ENCODE data around the gene ZFP92. TPM values are rescaled to one million over a fixed set of nuclear protein-coding genes. Genes with fewer than 3 reads are reported as not detected.

Gene ZFP92
- total RNA-seq, 2 experiments from 2014 or later: 0.03 TPM; not detected in 1

DNA sequence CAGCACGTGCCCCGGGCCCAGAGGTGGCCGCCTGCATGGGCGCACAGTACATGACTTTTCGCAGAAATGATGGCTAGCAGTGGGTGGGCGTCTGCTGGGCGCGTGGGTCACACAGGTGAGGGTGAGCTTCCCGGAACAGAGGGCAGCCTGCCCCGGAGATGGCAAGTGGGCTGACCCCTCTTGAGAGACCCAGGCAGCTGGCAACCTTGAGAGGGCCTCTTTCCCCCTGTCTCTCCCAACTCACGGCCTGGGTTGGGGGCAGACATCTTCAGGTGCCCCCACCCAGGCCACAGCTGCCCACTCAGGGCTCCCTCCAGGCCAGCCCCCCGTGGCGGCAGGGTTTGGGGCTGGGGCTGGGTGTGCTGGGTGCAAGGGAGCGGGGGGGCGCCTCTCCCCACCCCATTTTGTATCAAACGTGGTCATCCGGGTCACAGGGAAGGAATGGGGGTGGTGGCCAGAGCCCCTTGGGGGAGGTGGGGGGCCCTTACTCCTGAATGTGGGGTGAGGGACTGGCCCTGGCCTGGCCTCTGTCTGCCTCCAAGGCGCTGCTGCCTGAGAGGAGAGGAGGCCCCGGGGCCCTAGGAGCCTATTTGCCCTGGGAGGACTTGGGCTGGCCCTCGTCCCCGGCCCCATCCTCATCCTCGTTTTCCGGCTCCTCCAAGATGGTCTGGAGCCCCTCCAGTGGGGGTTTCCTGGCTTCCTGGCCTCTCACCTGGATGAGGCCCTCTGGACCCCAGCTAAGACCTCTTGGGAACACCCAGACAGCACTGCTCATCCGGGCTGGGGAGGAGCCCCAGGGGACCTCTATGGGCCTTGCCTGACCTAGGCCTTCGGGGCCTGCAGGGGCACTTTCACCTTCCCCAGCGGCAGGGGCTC, 14.7 kb upstream of the ZFP92 start:
- H3K9me3 ChIP-seq (ENCODE audit: low read length): no peaks in the 10 kb centered on the region
- H3K4me2 ChIP-seq (ENCODE audit: low read length): no peak overlapping the region
- H3K4me1 ChIP-seq (ENCODE audit: insufficient read depth, low read length, poor library complexity, severe bottlenecking): no peaks in the 10 kb centered on the region
- no TSS peak for BruUV-seq (replicated peaks)
- intact Hi-C loops (cut with micrococcal nuclease; ENCODE audit: unreplicated experiment): no loop called here
- H3K27ac ChIP-seq (ENCODE audit: low read depth, low read length, poor library complexity, severe bottlenecking): no peak overlapping the region
- ChIA-PET CTCF (ENCODE audit: unreplicated experiment) (no interaction called here), POLR2A (no interaction called here)
- H3K9me2 ChIP-seq (ENCODE audit: insufficient read depth, low read length): no peaks in the 10 kb centered on the region
- TF ChIP-seq, protein P1, sequence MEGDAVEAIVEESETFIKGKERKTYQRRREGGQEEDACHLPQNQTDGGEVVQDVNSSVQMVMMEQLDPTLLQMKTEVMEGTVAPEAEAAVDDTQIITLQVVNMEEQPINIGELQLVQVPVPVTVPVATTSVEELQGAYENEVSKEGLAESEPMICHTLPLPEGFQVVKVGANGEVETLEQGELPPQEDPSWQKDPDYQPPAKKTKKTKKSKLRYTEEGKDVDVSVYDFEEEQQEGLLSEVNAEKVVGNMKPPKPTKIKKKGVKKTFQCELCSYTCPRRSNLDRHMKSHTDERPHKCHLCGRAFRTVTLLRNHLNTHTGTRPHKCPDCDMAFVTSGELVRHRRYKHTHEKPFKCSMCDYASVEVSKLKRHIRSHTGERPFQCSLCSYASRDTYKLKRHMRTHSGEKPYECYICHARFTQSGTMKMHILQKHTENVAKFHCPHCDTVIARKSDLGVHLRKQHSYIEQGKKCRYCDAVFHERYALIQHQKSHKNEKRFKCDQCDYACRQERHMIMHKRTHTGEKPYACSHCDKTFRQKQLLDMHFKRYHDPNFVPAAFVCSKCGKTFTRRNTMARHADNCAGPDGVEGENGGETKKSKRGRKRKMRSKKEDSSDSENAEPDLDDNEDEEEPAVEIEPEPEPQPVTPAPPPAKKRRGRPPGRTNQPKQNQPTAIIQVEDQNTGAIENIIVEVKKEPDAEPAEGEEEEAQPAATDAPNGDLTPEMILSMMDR (conservative IDR thresholded peaks at IDR 0.05; ENCODE audit: low read length): no peak
- no peak for TF ChIP-seq EZH2phosphoT487 (IDR thresholded peaks at IDR 0.05; ENCODE audit: borderline replicate concordance, low read depth, low read length)
- no peaks in the 10 kb centered on the region for H3K36me3 ChIP-seq (ENCODE audit: insufficient read depth, low read length)
- no peak for DNase-seq (ENCODE audit: low spot score)
- H2AFZ ChIP-seq (ENCODE audit: low read length): no peak overlapping the region
- H4K20me1 ChIP-seq (ENCODE audit: insufficient read depth, low read length): no peaks in the 10 kb centered on the region
- H3K79me2 ChIP-seq (ENCODE audit: insufficient read depth, low read depth, low read length): no peaks in the 10 kb centered on the region
- H3K4me3 ChIP-seq (ENCODE audit: low read depth, low read length, poor library complexity, severe bottlenecking): no peak overlapping the region

- Histone ChIP-seq H3K79me2 (ENCODE audit: insufficient read depth, low read depth, low read length) (no peaks in the 10 kb centered on the region), H3K9me3 (ENCODE audit: low read length) (no peaks in the 10 kb centered on the region), H3K4me2 (ENCODE audit: low read length) (no peak overlapping the region), H3K4me3 (ENCODE audit: low read depth, low read length, poor library complexity, severe bottlenecking) (no peak overlapping the region), H3K9me2 (ENCODE audit: insufficient read depth, low read length) (no peaks in the 10 kb centered on the region), H3K4me1 (ENCODE audit: insufficient read depth, low read length, poor library complexity, severe bottlenecking) (no peaks in the 10 kb centered on the region), H4K20me1 (ENCODE audit: insufficient read depth, low read length) (no peaks in the 10 kb centered on the region), H2AFZ (ENCODE audit: low read length) (no peak overlapping the region), H3K27ac (ENCODE audit: low read depth, low read length, poor library complexity, severe bottlenecking) (no peak overlapping the region), H3K36me3 (ENCODE audit: insufficient read depth, low read length) (no peaks in the 10 kb centered on the region)
- ChIA-PET CTCF (ENCODE audit: unreplicated experiment) (interaction anchor here (0.6 kb wide), 1 partner anchor 222 kb away, joined by 3 read pairs; no protein-coding TSS in a partner anchor), POLR2A (no interaction called here)
- DNase-seq (ENCODE audit: low spot score): no peak
- intact Hi-C loops (cut with micrococcal nuclease; ENCODE audit: unreplicated experiment): no loop called here
- TF ChIP-seq EZH2phosphoT487 (IDR thresholded peaks at IDR 0.05; ENCODE audit: borderline replicate concordance, low read depth, low read length): no peak
- TF ChIP-seq, protein P1 (conservative IDR thresholded peaks at IDR 0.05; ENCODE audit: low read length): no peak
- no TSS peak for BruUV-seq (replicated peaks)
Observed at GRCh38 chrX:153397256-153397960, 13.9 kb upstream of the ZFP92 start.
